Measurements from ENCODE around the gene CLCN3.
"Not testable (repeated sequence)": the region's sequence is repeated elsewhere in the genome, so short reads cannot be mapped to it uniquely, and the experiment has no call there.

The CLCN3 gene

GRCh38 chr4:169618286-169618685, 2.1 kb upstream of the CLCN3 start:
- DNase-seq (ENCODE audit: low read depth): no peak

DNA sequence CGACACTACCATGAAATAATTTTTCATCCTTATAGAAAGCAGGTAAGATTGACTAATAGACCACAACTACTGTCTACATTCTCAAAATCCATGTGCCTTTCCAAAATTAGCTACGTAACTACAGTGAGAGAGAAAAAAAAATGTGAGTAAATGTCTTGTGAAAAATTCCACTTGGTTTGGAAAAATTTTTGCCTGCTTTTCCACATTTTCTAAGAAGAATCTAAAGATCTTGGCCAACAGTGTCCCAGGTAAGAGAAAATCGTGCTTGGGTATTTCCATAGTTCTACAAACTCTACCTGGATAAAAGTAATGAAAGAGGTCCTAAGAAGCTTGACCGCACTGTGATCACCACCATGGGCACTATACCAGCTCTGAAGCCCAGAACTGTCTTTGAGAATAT, 1.4 kb upstream of the CLCN3 start:
- DNase-seq (ENCODE audit: low read depth): no peak

- peak; percentile 23 for DNase-seq (ENCODE audit: low read depth)
Observed at GRCh38 chr4:169619518-169619957, 840 bp upstream of the CLCN3 start.

DNA sequence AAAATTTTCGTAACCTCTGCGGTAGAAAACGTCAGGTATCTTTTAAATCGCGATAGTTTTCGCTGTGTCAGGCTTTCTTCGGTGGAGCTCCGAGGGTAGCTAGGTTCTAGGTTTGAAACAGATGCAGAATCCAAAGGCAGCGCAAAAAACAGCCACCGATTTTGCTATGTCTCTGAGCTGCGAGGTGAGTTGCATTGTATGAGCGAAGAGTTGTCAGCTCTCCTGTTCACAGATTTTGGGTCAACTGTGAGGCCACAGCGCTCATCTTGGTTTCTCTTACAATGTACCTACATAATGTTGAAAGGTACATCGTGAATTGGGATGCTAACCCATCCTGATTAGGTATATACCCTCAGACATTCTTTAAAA, 486 bp downstream of the CLCN3 start:
- DNase-seq (ENCODE audit: low read depth): no peak

DNA sequence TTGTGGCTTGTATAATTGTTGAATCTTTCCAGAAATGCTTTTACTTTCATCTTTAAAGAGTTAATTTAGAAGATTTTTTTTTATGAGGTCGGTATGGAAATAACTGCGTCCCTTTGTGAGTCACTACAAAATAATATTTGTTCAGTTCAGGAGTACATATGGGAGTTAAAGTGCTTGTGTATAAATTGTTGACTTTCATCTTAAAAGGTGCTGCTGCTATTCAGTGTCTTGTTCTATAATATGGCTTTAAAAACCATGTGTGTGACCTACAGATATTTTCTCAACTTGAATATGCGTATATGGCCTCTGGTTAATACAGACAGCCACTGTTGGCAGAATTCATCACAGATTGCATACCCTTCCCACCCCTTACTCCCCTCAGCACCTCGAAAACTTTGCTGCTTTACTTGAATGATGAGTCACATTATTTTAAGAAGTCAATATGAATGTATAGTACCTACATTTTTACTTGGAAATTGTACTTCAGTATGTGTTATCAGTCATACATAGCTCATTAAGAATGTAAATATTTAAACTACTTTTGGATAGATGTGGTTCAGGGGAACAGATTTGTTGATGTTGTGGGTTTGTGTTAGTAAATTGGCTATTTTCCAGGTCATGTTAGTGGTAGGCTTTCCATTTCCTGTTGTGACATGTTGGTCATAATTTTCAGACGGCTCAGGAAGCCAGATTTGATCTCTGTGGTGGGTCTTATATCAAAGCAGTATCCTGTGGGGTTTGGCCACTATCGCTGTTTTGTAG, 1.5 kb downstream of the CLCN3 start:
- DNase-seq (ENCODE audit: low read depth): no peak

DNA sequence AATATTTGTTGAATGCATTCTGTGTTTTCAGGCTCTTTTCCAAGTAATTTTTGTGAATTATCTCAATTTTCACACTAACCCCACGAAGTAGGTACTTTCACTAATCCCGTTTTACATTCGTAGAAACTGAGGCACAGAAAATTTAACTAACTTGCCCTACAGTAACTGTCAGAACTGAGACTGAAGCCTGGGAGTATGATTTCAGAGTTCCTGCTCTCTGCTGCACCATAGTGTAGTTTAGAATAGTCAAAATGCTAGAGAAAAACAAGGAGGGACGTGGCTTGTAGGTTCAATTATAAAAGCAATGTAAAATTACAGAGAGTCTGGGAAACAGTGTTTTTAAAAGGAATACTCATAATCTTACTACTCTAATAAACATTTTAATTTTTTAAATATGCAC, 2.2 kb downstream of the CLCN3 start:
- DNase-seq (ENCODE audit: low read depth): no peak

DNA sequence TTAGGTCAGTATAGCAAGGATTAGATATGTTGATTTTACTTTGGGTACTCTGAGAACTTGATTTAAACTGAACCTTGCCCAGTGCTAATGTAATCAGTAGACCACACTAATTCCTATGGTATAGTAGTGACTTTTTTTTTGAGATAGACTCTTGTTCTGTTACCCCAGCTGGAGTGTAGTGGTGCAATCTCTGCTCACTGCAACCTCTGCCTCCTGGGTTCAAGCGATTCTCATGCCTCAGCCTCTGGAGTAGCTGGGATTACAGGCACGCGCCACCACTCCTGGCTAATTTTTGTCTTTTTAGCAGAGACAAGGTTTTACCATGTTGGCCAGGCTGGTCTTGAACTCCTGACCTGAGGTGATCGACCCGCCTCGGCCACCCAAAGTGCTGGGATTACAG, 3.6 kb downstream of the CLCN3 start:
- DNase-seq (ENCODE audit: low read depth): not testable (repeated sequence)

- no peak for DNase-seq (ENCODE audit: low read depth)
Observed at GRCh38 chr4:169625886-169626285, 5.5 kb downstream of the CLCN3 start.

DNA sequence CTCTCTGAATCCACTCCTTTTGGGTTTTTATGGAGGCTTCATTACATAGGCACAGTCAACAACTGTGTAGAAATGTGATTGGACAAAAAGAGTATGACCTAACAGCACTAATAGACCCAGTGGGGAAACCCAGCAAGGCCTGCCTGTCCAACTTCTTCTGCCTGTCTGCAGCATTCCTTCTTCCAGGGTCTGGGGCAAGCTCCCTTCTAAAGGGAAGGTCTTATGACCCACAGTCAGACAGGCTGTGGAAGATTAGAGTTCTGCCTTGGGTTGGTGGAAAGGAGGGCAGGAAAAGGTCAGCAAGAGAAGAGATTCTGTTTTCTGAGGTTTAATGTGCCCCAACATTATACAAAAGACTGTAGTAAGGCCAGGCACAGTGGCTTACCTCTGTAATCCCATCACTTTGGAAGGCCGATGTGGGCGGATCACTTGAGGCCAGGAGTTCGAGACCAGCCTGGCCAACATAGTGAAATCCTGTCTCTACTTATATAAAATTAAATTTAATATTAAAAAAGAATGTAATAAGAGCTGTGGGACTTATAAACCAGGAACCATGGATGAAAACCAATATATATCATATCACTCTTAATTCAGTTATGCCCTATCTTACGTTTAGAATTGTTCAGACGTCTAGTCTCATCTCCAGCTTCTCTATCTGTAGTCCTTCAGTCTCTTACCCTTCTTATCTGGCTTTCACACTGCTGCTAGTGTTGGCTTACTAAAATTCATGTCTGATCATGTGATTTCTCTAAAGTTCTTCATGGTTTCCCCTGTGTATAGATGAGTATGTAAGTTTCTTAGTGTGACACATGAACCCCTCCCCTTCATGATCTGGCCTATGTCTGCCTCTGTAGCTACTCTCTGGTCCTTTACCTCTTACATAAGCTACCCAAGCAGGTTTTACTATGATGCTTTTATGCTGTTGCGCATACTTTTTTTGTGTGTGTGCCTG, 6.2 kb downstream of the CLCN3 start:
- no peak for DNase-seq (ENCODE audit: low read depth)

DNA sequence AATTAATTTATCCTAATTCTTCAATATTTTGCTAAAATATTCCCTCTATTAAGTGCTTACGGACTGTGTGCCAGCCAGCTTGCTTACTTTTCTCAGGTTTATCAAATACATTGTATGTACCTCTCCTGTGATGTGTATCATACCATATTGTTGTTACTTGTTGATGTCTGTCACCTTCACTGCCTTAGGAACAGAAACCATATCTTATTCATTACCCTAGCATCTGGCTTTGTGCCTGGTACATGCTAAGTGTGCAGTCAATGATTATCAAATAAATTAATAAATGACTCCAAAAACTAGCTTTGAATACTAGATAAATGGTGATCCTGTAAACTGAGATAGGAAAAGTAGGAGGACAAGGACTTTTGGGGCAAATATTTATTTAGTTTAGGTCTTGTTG, 6.9 kb downstream of the CLCN3 start:
- no peak for DNase-seq (ENCODE audit: low read depth)

GRCh38 chr4:169628579-169628978, 8.2 kb downstream of the CLCN3 start:
- no peak for DNase-seq (ENCODE audit: low read depth)

- no peak for DNase-seq (ENCODE audit: low read depth)
Observed at GRCh38 chr4:169630069-169630468, 9.7 kb downstream of the CLCN3 start.

DNA sequence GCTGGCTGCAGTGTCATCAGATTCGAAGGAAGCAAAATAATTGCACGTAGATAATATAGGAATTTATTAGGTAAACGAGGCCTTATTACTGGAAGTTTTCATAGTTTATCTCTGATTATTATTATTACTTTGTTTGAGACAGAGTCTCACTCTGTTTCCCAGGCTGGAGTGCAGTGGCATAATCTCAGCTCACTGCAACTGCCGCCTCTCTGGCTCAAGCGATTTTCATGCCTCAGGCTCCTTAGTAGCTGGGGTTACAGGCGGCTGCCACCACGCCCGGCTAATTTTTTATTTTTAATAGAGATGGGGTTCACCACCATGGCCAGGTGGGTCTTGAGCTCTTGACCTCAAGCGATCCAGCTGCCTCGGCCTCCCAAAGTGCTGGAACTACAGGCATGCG, 12.5 kb downstream of the CLCN3 start:
- DNase-seq (ENCODE audit: low read depth): no peak

GRCh38 chr4:169634975-169635374, 14.6 kb downstream of the CLCN3 start:
- DNase-seq (ENCODE audit: low read depth): no peak

GRCh38 chr4:169640261-169640870, 20.0 kb downstream of the CLCN3 start:
- DNase-seq (ENCODE audit: low read depth): no peak

GRCh38 chr4:169644802-169645201, 24.4 kb downstream of the CLCN3 start:
- no peak for DNase-seq (ENCODE audit: low read depth)

DNA sequence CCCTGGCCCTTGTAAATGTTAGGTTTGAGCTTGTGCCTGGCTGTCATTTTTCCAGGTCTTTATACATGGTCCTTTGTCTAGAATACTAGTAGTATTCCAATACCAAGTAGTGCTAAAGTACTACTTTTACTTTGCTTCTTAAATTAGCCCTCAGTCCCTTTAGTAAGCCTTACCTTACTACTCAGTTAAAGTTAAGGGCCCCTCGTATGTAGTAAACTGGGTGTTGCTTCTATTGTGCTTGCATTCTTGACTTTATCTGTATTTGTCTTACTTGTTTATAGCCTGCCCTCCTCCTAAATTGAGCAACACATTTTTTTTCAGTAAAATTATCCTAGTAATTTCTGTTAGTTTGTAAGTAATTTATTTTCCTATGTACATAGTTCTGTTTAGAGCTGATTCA, 25.2 kb downstream of the CLCN3 start:
- DNase-seq (ENCODE audit: low read depth): no peak

DNA sequence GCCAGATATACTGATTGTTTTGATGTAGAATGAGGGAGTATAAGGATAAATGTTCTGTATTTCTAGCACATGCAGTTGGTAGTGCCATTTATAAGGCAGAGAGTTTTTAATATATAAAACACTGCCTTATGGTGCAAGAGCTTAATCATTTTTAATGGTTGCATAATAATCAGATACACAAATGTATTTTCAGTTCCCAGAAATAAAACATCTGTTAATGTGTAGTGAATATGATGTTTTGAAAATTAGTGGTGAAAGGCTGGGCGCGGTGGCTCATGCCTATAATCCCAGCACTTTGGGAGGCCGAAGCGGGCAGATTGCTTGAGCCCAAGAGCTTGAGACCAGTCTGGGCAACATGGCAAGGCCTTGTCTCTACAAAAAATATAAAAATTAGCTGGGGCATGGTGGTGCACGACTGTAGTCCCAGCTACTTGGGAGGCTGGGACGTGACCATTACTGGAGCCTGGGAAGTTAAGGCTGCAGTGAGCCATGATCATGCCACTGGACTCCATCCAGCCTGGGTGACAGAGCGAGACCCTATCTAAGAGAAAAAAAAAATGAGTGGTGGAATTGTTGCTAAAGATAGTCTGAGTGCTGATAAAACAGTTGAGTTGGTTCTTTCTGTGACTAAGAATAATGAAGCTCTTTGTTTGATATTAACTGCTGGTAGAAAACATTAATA, 29.3 kb downstream of the CLCN3 start:
- DNase-seq (ENCODE audit: low read depth): no peak

- DNase-seq (ENCODE audit: low read depth): no peak
Observed at GRCh38 chr4:169650227-169650936, 30.0 kb downstream of the CLCN3 start.

DNA sequence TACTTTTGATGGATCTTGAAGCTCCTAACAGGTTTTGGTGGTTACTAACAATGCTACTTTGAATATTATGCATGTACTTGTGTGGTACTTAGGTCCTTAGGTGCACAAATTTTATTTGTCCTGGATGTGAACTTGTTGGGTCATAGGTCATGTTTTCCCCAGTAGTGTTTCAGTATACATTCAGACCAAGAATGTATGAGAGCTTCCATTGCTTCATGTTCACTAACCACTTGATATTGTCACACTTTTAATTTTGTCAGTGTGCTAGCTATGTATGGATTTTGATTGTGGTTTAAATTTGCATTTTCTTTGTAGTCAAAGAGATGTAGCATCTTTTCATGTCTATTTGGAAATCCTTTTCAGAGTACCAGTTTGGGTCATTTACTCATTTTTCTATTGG, 32.2 kb downstream of the CLCN3 start:
- DNase-seq (ENCODE audit: low read depth): no peak

DNA sequence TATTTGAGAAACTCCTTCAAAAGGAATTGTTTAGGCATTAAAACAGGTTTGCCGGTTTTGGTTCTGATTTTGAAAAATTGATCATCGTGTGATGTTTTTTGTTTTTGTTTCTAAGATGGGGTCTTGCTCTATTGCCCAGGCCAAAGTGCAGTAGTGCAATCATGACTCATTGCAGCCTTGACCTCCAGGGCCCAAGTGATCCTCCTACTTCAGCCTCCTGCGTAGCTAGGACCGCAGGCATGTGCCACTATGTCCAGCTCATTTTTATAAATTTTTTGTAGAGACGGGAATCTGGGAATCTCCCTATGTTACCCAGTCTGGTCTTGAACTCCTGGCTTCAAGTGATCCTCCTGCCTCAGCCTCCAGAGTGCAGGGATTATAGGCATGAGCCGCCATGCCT, 35.0 kb downstream of the CLCN3 start:
- no peak for DNase-seq (ENCODE audit: low read depth)
